Lower lobe of right lung (tissue), 2 donors: ENCODE results near the gene MRPS26. TPM values are rescaled to one million over a fixed set of nuclear protein-coding genes. Genes with fewer than 3 reads are reported as not detected.

Experiments
- ATAC-seq, 2 donors: fragments of 200-7000 bp; cut with Tn5 transposase; one replicate each; pipeline ENCODE4 v1.9.1; 2020 to 2022; ENCODE audit warnings: mild to moderate bottlenecking in 2 of 2, moderate library complexity in 2 of 2
- DNase-seq: peaks from one replicate; pipeline ENCODE4 v3.0.0-alpha.2; 2020
- H3K27ac ChIP-seq: fragments of 200-600 bp; one replicate; pipeline ENCODE4 v1.8.0; 2022
- H3K27me3 ChIP-seq: fragments of 200-600 bp; one replicate; pipeline ENCODE4 v1.8.0; 2022; ENCODE audit warnings: low read depth
- H3K36me3 ChIP-seq: fragments of 200-600 bp; one replicate; pipeline ENCODE4 v1.8.0; 2022; ENCODE audit warnings: mild to moderate bottlenecking
- H3K4me1 ChIP-seq: fragments of 200-600 bp; one replicate; pipeline ENCODE4 v1.8.0; 2022
- H3K4me3 ChIP-seq: fragments of 200-600 bp; one replicate; pipeline ENCODE4 v1.8.0; 2022; ENCODE audit warnings: mild to moderate bottlenecking
- H3K9me3 ChIP-seq: fragments of 200-600 bp; one replicate; pipeline ENCODE4 v1.8.0; 2022
- CTCF ChIP-seq: fragments of 200-600 bp; IDR thresholded peaks from one replicate; pipeline ENCODE4 v1.8.0; 2022; ENCODE audit warnings: antibody characterized with exemption, mild to moderate bottlenecking
- intact Hi-C: fragments of 100-400 bp; cut with DNase I; formaldehyde crosslinking; loops from one replicate; pipeline ENCODE4 v1.11.0; 2022
- total RNA-seq: library from RNA; stranded (reverse); fragmentation: NEBNext Ultra II Directional; extraction: Animal tissue kit (Norgen Biotek cat#: 25700); gene quantifications from one replicate; pipeline ENCODE4 v1.2.1, GENCODE V29; 2021
- donor health status: DM: no; HTN: yes; CAD: no; lungs with severe emphysema.

MRPS26 gene
- total RNA-seq, 1 donor from 2014 or later: 31.0 TPM

- ATAC-seq: no peak
- no peak within 1 kb of the TSS for H3K4me3 ChIP-seq
- peak within 1 kb of the TSS; percentile 27 for H3K27ac ChIP-seq
- peaks cover 33% of the 10 kb centered on the region for H3K36me3 ChIP-seq
- DNase-seq: no peak
- H3K9me3 ChIP-seq: no peaks in the 10 kb centered on the region
- H3K4me1 ChIP-seq: peaks cover 21% of the 10 kb centered on the region
- intact Hi-C loops: no loop called here
- no peak for TF ChIP-seq CTCF
- H3K27me3 ChIP-seq: no peaks in the 10 kb centered on the region
These were observed 2.5 kb upstream of the MRPS26 start, which contains the start of gene GNRH2 for GRCh38 chr20:3043322-3043721. TSS of gene GNRH2 (plus strand) at chr20:3043622. CDS start at chr20:3044415, 793 bp downstream.

GRCh38 chr20:3044336-3044965 is 1.4 kb upstream of the MRPS26 start:
- Histone ChIP-seq H3K9me3 (no peaks in the 10 kb centered on the region), H3K36me3 (peaks cover 32% of the 10 kb centered on the region), H3K27me3 (no peaks in the 10 kb centered on the region), H3K27ac (peak overlapping the region; percentile 87), H3K4me1 (peaks cover 21% of the 10 kb centered on the region), H3K4me3 (peak overlapping the region; percentile 95)
- intact Hi-C loops: no loop called here
- DNase-seq (no peak), ATAC-seq (no peak)
- no peak for TF ChIP-seq CTCF

GRCh38 chr20:3045042-3045815 is 623 bp upstream of the MRPS26 start:
- Histone ChIP-seq H3K4me1 (peaks cover 21% of the 10 kb centered on the region), H3K36me3 (peaks cover 31% of the 10 kb centered on the region), H3K9me3 (no peaks in the 10 kb centered on the region), H3K27ac (peak overlapping the region; percentile 87), H3K4me3 (peak overlapping the region; percentile 95), H3K27me3 (no peaks in the 10 kb centered on the region)
- no peak for TF ChIP-seq CTCF
- ATAC-seq (peak; percentile 81 to 85), DNase-seq (peak; percentile 84)
- intact Hi-C loops: no loop called here

DNA sequence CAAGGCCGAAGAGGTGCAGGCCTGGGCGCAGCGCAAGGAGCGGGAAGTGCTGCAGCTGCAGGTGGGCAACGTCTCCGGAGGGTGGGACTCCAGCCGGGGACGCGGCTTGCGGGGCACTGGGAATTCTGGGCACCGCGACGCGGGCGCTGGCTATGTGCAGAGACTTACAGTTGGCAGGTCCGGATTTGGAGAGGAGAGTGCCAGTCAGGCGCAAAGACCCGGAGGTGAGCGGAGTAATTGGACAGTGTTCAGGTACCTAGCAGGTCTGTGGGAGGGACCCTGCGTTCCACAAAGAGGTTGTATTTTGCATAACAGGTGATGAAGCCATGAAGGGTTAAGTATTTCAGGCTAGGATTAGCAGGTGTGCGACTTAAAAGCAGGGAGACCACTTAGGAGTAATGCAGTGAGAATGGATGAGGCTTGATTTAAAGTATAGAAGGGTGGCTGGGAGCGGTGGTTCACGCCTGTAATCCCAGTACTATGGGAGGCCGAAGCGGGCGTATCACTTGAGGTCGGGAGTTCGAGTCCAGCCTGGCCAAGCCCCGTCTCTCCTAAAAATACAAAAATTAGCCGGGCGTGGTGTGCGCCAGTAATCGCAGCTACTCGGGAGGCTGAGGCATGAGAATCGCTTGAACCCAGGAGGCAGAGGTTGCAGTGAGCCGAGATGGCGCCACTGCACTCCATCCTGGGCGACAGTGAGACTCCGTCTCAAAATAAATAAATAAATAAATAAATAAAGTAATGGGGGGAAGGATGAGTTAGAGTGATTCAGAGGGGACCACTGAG is 1.0 kb downstream of the MRPS26 start:
- no peak for TF ChIP-seq CTCF
- Histone ChIP-seq H3K4me3 (peak overlapping the region; percentile 95), H3K36me3 (peaks cover 27% of the 10 kb centered on the region), H3K27me3 (no peaks in the 10 kb centered on the region), H3K4me1 (peaks cover 17% of the 10 kb centered on the region), H3K9me3 (no peaks in the 10 kb centered on the region), H3K27ac (peak overlapping the region; percentile 87)
- ATAC-seq (peak in 1 of 2 donors; percentile 10), DNase-seq (peak; percentile 59)
- intact Hi-C loops: no loop called here
